Small intestine (tissue), 7 donors: ENCODE data around the gene SAA1. TPM values are rescaled to one million over a fixed set of nuclear protein-coding genes. Genes with fewer than 3 reads are reported as not detected.
A peak's percentile ranks its signal among the peaks of the same experiment; 100 is the strongest.
"Not testable (repeated sequence)": the region's sequence is repeated elsewhere in the genome, so short reads cannot be mapped to it uniquely, and the experiment has no call there.

Experiments
- DNase-seq, 2 donors: peaks; one replicate each; pipeline versions ENCODE4 v3.0.0 to v3.0.0-alpha.2; 2013
- FAIRE-seq: peaks from 2 replicates; lab custom pipeline; 2012; peaks lifted over from hg19 to GRCh38; lab: Jason Lieb, UNC
- H3K27ac ChIP-seq, 3 donors: one replicate each; pipeline ENCODE4 v1.5.1; 2013; ENCODE audit warnings: low read length in 2 of 3, mild to moderate bottlenecking in 2 of 3, control low read depth in 1 of 3, inconsistent platforms in 1 of 3, low read depth in 1 of 3, moderate library complexity in 1 of 3
- H3K27me3 ChIP-seq, 3 donors: one replicate each; pipeline ENCODE4 v1.6.1; 2013; ENCODE audit warnings: low read length in 3 of 3, inconsistent platforms in 1 of 3; ENCODE audit not compliant: control insufficient read depth in 3 of 3, insufficient read depth in 3 of 3
- H3K36me3 ChIP-seq, 3 donors: one replicate each; pipeline ENCODE4 v1.6.1; 2013; ENCODE audit warnings: low read length in 3 of 3, inconsistent platforms in 1 of 3, low read depth in 1 of 3, mild to moderate bottlenecking in 1 of 3, moderate library complexity in 1 of 3; ENCODE audit not compliant: control insufficient read depth in 3 of 3, insufficient read depth in 2 of 3
- H3K4me1 ChIP-seq, 3 donors: one replicate each; pipeline ENCODE4 v1.6.1; 2013; ENCODE audit warnings: low read length in 2 of 3, inconsistent platforms in 1 of 3, low read depth in 1 of 3, mild to moderate bottlenecking in 1 of 3, moderate library complexity in 1 of 3; ENCODE audit not compliant: control insufficient read depth in 3 of 3, insufficient read depth in 2 of 3
- H3K4me3 ChIP-seq, 3 donors: one replicate each; pipeline ENCODE4 v1.5.1; 2013; ENCODE audit warnings: low read length in 3 of 3, control low read depth in 1 of 3, inconsistent platforms in 1 of 3, low read depth in 1 of 3, mild to moderate bottlenecking in 1 of 3, moderate library complexity in 1 of 3
- H3K9me3 ChIP-seq, 2 donors: one replicate each; pipeline ENCODE4 v1.6.1; 2013; ENCODE audit warnings: low read depth in 1 of 2, low read length in 1 of 2; ENCODE audit not compliant: control insufficient read depth in 2 of 2, insufficient read depth in 1 of 2
- WGBS, 3 donors: extraction: QIAGEN DNeasy Blood & Tissue Kit; methylation state at CpG; one replicate each; pipeline ENCODE4 v1.1.7; 2013; 5-methylcytosine and 5-hydroxymethylcytosine counted together
- polyA plus RNA-seq, 4 donors: library from polyadenylated mRNA; stranded (reverse) in 3 of 4; unstranded in 1 of 4; fragments of 200-250 nt in 3 of 4; fragments of 120-200 nt in 1 of 4; gene quantifications; one replicate each; pipeline versions ENCODE4 v1.2.1 to v1.2.3, GENCODE V29; 2013
- donor health status: healthy with polysubstance abuse.
- donor health status: control.
- donor health status: control.
- donor health status: Bipolar disorder and iron deficiency.
- donor health status: healthy.

Gene SAA1
- polyA plus RNA-seq, 4 donors: 3.0 to 64.0 (median 9.8) TPM; not detected in 1

DNA sequence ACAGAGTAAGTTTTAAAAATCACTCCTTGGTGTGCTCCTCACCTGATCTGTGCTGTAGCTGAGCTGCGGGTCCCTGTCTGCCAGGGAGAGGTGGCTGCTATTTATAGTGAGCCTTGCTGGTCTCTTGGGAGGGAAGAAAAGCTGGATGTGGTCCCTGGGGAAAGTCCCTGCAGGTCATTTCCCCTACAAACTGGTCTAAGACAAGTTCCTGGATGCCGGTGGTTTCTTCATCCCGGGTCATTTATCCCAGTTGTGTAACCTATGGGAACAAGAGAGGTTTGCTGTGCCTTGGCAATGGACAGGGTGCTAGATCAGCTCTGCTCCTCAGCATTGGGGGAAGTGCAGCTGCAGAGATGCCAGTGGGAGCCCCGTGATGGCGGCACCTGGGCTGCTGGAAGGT lies 17.5 kb upstream of the SAA1 start, which contains the start of gene SAA2:
Gene SAA2 (minus strand): TSS at position 108 of the 400 bp plus-strand sequence. CDS start 657 bp downstream, outside the sequence.
- Histone ChIP-seq H3K9me3 (peaks cover 0 to 4% of the 10 kb centered on the region in 2 donors), H3K27ac (no peak within 1 kb of the TSS), H3K4me3 (no peak within 1 kb of the TSS), H3K4me1 (no peaks in the 10 kb centered on the region), H3K27me3 (peaks cover 0 to 3% (median 0%) of the 10 kb centered on the region in 3 donors), H3K36me3 (no peaks in the 10 kb centered on the region)
- FAIRE-seq (no peak), DNase-seq (no peak)
- WGBS, 3 donors: 68 to 75% (median 72%) methylated on average over 5 of the region's 5 CpGs

DNA sequence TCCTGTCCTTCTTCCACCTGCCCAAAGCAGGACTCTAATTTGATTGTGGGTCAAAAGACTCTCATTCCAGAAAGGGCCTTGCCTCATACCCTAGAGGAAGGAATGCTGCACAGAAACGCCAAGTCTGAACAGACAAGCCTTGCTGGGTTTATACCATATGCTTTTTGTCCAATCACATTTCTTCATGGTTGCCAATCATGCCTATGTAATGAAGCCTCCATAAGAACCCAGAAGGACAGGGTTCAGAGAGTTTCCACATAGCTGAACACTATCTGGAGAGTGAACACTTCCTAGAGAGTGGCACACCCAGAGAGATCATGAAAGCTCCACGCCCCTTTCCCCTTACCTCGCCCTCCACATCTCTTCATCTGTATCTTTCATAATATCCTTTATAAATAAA lies 12.8 kb upstream of the SAA1 start:
- no peaks in the 10 kb centered on the region for H3K36me3 ChIP-seq
- H3K4me3 ChIP-seq: no peak overlapping the region
- no peaks in the 10 kb centered on the region for H3K27me3 ChIP-seq
- H3K4me1 ChIP-seq: no peaks in the 10 kb centered on the region
- 45 to 69% (median 48%) methylated on average over 3 of the region's 3 CpGs for WGBS, 3 donors
- DNase-seq: peak in 1 of 2 donors; percentile 79
- no peaks in the 10 kb centered on the region for H3K9me3 ChIP-seq
- peak overlapping the region in 1 of 3 donors; percentile 62 for H3K27ac ChIP-seq
- no peak for FAIRE-seq

DNA sequence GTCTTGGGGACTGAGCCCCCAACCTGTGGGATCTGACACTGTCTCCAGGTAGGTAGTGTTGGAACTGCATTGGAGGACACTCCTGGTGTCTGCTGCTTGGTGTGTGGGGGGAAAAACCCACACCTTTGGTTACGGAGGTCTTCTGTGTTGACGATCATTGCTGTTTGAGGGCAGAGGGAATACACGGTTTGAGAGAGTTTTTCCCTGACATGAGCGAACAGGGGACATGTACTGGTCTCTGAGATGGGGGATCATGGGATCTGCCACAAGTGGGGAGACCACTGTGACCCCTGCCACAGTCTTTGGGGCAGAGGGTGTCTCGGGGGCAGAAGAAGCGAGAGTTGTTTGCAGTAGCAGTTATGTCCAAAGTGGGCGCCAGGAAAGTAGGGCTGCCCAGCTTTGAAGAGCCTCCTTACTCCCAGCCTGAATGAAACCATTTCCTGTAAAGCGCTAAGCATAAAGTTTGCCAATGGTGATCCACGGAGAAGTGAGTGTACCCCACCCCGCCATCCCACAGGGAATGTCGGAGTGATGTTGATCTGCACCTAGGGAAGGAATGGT lies 12.2 kb upstream of the SAA1 start:
- no peak overlapping the region for H3K4me3 ChIP-seq
- no peaks in the 10 kb centered on the region for H3K27me3 ChIP-seq
- FAIRE-seq (no peak), DNase-seq (no peak)
- H3K27ac ChIP-seq: no peak overlapping the region
- H3K9me3 ChIP-seq: no peaks in the 10 kb centered on the region
- 82 to 89% (median 84%) methylated on average over 11 of the region's 11 CpGs for WGBS, 3 donors
- H3K36me3 ChIP-seq: no peaks in the 10 kb centered on the region
- no peaks in the 10 kb centered on the region for H3K4me1 ChIP-seq

DNA sequence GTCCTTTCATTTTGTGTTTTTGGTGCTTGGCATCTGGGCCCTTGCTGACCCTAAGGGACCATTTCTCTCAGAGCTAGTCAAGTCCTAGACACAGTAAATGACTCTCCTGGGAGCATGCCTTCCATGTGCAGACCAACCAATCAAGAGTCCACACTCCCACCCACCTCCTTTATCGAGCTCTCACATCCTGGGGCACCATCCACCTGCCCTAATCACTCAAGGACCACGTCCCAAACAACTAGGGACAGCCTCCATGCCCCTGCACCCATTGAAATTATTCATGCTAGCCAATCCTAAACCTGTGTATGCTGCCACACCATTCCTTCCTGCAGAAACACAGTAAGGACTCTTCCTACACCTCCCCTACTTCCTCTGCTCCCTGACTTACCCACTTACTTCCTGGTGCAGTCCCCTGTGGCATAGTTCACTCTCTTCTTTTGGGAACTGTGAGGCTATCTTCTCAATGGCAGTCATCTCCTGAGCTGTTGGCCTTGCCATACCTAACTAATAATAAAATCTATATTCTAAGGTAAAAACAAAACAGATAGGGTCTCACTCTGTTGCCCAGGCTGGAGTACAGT lies 11.2 kb upstream of the SAA1 start:
- no peaks in the 10 kb centered on the region for H3K9me3 ChIP-seq
- H3K4me1 ChIP-seq: no peaks in the 10 kb centered on the region
- FAIRE-seq (no peak), DNase-seq (no peak)
- H3K4me3 ChIP-seq: no peak overlapping the region
- H3K27me3 ChIP-seq: no peaks in the 10 kb centered on the region
- 66 to 86% (median 71%) methylated on average over 2 of the region's 2 CpGs for WGBS, 3 donors
- H3K27ac ChIP-seq: no peak overlapping the region
- H3K36me3 ChIP-seq: no peaks in the 10 kb centered on the region

DNA sequence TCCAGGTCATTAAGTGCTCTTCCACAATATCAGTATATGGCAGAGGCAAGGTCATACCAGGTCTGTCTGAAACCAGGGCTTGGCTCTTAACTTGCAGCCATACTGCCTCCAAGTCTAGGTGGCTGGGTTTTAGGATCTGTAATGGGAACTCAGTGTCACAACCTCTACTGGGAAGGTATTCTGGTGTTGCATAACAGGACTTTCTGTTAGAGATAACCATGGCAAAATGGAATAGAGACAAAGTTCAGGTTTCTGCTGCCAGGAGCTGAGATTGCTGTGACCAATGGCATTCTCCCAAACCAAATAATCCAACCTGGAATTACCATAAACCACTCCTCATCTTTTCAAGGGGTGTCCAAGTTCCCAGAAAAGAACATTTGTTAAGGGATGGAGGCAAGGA lies 6.8 kb upstream of the SAA1 start:
- Histone ChIP-seq H3K36me3 (no peaks in the 10 kb centered on the region), H3K27me3 (no peaks in the 10 kb centered on the region), H3K4me1 (no peaks in the 10 kb centered on the region), H3K9me3 (no peaks in the 10 kb centered on the region), H3K27ac (no peak overlapping the region), H3K4me3 (no peak overlapping the region)
- DNase-seq (peak; percentile 32 to 83), FAIRE-seq (no peak)

DNA sequence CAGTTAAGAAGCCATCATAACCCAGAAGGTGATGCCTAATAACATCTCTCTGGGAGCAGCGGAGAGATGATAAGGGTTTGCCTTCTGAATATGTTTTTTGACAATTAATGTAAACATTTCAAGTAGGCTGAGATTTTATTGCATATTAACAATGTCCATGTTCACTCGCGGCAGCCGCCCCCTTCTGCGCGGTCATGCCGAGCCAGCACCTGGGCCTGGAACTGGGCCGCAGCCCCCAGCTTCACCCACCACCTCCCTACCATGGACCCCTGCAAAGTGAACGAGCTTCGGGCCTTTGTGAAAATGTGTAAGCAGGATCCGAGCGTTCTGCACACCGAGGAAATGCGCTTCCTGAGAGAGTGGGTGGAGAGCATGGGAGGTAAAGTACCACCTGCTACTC lies 4.3 kb upstream of the SAA1 start:
- H3K27me3 ChIP-seq: peaks cover 0 to 2% (median 0%) of the 10 kb centered on the region in 3 donors
- H3K4me3 ChIP-seq: no peak overlapping the region
- H3K9me3 ChIP-seq: no peaks in the 10 kb centered on the region
- H3K4me1 ChIP-seq: no peaks in the 10 kb centered on the region
- WGBS, 3 donors: 95 to 96% (median 96%) methylated on average over 14 of the region's 14 CpGs
- DNase-seq (no peak), FAIRE-seq (no peak)
- H3K27ac ChIP-seq: no peak overlapping the region
- H3K36me3 ChIP-seq: no peaks in the 10 kb centered on the region

DNA sequence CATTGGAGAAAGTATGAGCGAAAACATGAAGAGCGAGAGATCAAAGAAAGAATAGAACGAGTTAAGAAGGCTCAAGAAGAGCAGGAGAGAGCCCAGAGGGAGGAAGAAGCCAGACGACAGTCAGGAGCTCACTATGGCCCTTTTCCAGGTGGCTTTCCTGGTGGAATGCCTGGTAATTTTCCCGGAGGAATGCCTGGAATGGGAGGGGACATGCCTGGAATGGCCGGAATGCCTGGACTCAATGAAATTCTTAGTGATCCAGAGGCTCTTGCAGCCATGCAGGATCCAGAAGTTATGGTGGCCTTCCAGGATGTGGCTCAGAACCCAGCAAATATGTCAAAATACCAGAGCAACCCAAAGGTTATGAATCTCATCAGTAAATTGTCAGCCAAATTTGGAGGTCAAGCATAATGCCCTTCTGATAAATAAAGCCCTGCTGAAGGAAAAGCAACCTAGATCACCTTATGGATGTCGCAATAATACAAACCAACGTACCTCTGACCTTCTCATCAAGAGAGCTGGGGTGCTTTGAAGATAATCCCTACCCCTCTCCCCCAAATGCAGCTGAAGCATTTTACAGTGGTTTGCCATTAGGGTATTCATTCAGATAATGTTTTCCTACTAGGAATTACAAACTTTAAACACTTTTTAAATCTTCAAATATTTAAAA lies 3.2 kb upstream of the SAA1 start:
- DNase-seq, H3K27me3 ChIP-seq, H3K36me3 ChIP-seq, H3K4me1 ChIP-seq, FAIRE-seq, H3K9me3 ChIP-seq, H3K27ac ChIP-seq, H3K4me3 ChIP-seq: not testable (repeated sequence)
- WGBS, 3 donors: 68 to 77% (median 75%) methylated on average over 8 of the region's 8 CpGs

DNA sequence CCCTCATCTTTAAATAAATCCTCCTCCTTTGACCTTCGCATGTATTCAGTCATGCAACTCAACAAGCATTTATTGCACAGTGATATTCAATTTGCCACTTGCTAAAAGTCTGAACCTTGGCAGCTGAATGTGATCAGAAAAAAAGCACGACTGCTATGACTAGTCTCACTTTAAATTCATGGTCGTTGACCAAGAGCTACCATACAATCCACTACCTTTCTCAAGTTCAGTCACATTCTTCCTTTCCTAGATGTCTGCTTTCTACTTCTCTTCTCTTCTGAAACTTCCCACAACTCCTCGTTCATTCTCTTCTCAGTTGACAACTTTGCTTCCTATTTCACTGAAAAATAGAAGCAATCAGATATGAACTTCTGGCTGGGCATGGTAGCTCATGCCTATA lies 2.0 kb upstream of the SAA1 start:
- 67 to 81% (median 75%) methylated on average over 4 of the region's 4 CpGs for WGBS, 3 donors
- H3K27me3 ChIP-seq: peaks cover 0 to 2% (median 0%) of the 10 kb centered on the region in 3 donors
- DNase-seq (no peak), FAIRE-seq (no peak)
- H3K9me3 ChIP-seq: no peaks in the 10 kb centered on the region
- no peak overlapping the region for H3K4me3 ChIP-seq
- H3K36me3 ChIP-seq: no peaks in the 10 kb centered on the region
- H3K27ac ChIP-seq: no peak overlapping the region
- H3K4me1 ChIP-seq: no peaks in the 10 kb centered on the region
